IPS-20b (cell line): ENCODE results near the gene SUPT16H.
"Not testable (repeated sequence)": the region's sequence is repeated elsewhere in the genome, so short reads cannot be mapped to it uniquely, and the experiment has no call there.

Experiments used
- H3K27ac ChIP-seq: one replicate; pipeline ENCODE4 v1.5.1; 2013; ENCODE audit warnings: low read length
- H3K27me3 ChIP-seq: 2 replicates; pipeline ENCODE4 v1.6.1; 2013; ENCODE audit warnings: mild to moderate bottlenecking, low read length, inconsistent platforms; ENCODE audit not compliant: insufficient read depth
- H3K36me3 ChIP-seq: 2 replicates; pipeline ENCODE4 v1.6.1; 2013; ENCODE audit warnings: low read depth, mild to moderate bottlenecking, inconsistent platforms, low read length, moderate library complexity; ENCODE audit not compliant: insufficient read depth
- H3K4me1 ChIP-seq: 2 replicates; pipeline ENCODE4 v1.6.1; 2013; ENCODE audit warnings: mild to moderate bottlenecking, control low read depth, inconsistent platforms, low read length, moderate library complexity; ENCODE audit not compliant: insufficient read depth
- H3K4me3 ChIP-seq: 2 replicates; pipeline ENCODE4 v1.5.1; 2013; ENCODE audit warnings: mild to moderate bottlenecking, low read length, inconsistent platforms
- H3K9ac ChIP-seq: 2 replicates; pipeline ENCODE4 v1.6.1; 2013; ENCODE audit warnings: low read depth, mild to moderate bottlenecking, inconsistent platforms, low read length, moderate library complexity
- H3K9me3 ChIP-seq: 2 replicates; pipeline ENCODE4 v1.6.1; 2013; ENCODE audit warnings: mild to moderate bottlenecking, low read depth, low read length, inconsistent platforms; ENCODE audit not compliant: insufficient read depth

The SUPT16H gene

DNA sequence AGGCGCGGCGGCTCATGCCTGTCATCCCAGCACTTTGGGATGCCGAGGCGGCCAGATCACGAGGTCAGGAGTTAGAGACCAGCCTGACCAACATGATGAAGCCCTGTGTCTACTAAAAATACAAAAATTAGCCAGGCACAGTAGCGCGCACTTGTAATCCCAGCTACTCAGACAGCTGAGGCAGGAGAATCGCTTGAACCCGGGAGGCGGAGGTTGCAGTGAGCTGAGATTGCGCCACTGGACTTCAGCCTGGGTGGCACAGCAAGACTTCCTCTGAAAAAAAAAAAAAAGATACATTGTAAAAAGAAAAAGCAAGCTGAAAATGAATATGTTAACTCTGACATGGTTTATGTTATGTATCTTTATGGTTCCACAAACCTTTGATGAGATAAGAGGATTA lies 70.3 kb downstream of the SUPT16H start:
- Histone ChIP-seq H3K27ac (no peak overlapping the region), H3K9ac (no peak overlapping the region), H3K36me3 (no peaks in the 10 kb centered on the region), H3K9me3 (no peaks in the 10 kb centered on the region), H3K4me3 (no peak overlapping the region), H3K4me1 (peaks cover 5% of the 10 kb centered on the region; the same call in 1 of the 2 replicates), H3K27me3 (no peaks in the 10 kb centered on the region)

DNA sequence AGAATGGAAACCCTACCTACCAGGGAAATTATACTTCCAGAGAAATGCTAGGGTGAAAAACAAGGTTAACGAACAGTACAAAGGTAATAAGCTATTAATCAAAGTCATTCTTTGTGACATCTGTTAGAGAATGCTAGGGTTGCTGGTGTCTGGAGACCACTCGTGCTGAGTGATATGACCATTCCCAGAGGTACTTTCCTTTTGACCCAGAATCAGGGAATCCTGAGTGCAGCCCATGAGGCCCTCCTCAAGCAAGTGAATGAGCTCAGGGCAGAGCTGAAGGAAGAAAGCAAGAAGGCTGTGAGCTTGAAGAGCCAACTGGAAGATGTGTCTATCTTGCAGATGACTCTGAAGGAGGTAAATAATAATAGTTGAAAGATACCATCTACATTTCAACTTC lies 72.2 kb downstream of the SUPT16H start:
- no peaks in the 10 kb centered on the region for H3K27me3 ChIP-seq

DNA sequence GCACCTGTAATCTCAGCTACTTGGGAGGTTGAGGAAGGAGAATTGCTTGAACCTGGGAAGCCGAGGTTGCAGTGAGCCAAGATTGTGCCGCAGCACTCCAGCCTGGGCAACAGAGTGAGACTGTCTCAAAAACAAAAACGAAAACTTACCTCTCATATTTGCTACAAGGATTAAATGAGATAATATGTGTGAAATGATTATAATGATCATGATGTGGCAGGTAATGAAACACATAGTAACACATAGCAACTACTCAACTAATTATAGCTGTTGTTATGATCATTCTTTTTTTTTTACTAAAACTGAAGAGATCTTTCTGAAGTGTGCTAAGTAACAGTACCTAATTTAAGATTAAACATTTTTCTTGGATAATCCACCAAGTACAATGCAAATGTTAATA lies 73.9 kb downstream of the SUPT16H start:
- no peak overlapping the region for H3K9ac ChIP-seq
- H3K27ac ChIP-seq = no peak overlapping the region

More for the DNA sequence above, 72.2 kb downstream of the SUPT16H start:
- no peaks in the 10 kb centered on the region for H3K9me3 ChIP-seq
- H3K4me3 ChIP-seq = no peak overlapping the region
- no peak overlapping the region for H3K9ac ChIP-seq
- peaks cover 12% of the 10 kb centered on the region; the same call in 1 of the 2 replicates for H3K4me1 ChIP-seq
- no peaks in the 10 kb centered on the region for H3K36me3 ChIP-seq
- H3K27ac ChIP-seq = no peak overlapping the region

DNA sequence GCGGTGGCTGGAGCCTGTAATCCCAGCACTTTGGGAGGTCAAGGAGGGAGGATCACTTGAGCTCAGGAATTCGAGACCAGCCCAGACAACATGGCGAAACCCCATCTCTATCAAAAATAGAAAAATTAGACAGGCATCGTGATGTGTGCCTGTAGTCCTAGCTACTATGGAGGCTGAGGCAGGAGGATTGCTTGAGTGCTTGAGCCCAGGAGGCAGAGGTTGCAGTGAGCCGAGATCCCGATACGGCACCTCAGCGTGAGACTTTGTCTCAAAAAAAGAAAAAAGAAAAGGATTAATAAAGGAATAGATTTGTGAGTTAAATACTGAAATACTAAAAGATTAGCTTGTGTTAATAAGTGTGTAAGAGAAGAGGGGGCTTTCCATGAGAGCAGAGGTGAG lies 74.6 kb downstream of the SUPT16H start:
- no peaks in the 10 kb centered on the region for H3K9me3 ChIP-seq
- H3K4me3 ChIP-seq = peak overlapping the region; percentile 60; the same call in 1 of the 2 replicates

More for the DNA sequence above, 73.9 kb downstream of the SUPT16H start:
- no peaks in the 10 kb centered on the region for H3K27me3 ChIP-seq
- H3K4me1 ChIP-seq = peaks cover 12% of the 10 kb centered on the region; the same call in 1 of the 2 replicates
- no peak overlapping the region for H3K4me3 ChIP-seq
- no peaks in the 10 kb centered on the region for H3K36me3 ChIP-seq
- H3K9me3 ChIP-seq = no peaks in the 10 kb centered on the region

DNA sequence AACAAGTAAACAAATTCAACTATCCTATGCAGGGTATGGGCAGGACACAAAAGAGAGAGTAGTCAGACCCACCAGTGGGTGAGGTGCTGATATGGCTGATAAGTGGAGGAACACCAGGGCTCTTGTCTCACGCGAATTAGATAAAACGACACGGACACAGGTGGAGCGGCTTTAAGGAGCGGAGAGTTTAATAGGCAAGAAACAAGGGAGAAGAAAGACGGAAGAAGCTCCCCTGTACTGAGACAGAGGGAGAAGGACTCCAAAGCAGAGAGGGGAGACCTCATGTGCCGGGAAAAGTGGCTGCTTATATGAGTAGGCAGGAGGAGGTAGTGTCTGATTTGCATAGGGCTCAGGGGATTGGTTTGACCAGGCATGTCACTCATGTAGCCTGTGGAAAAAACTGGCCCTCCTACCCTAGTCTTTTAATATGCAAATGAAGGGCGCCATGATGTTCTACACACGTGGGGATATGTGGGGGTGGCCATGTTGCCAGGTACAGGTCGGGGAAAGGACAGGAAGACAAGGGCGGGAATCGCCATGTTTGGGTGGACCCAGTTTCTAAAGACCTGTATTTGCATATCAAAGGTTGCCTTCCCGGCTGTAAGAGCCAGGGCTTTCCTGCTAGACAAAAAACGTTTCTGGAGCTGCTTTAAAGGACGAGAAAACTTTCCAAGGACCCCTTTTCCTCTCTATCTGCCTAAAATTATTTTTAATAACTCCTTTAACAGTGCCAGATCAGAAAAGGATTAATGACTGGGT lies 75.2 kb downstream of the SUPT16H start:
- peak overlapping the region; percentile 98 for H3K27ac ChIP-seq
- H3K4me1 ChIP-seq = peaks cover 12% of the 10 kb centered on the region; the same call in 1 of the 2 replicates
- no peaks in the 10 kb centered on the region for H3K36me3 ChIP-seq
- H3K27me3 ChIP-seq = no peaks in the 10 kb centered on the region
- H3K4me3 ChIP-seq = peak overlapping the region; percentile 75
- H3K9ac ChIP-seq = peak overlapping the region; percentile 93
- H3K9me3 ChIP-seq = no peaks in the 10 kb centered on the region

More for the DNA sequence above, 74.6 kb downstream of the SUPT16H start:
- H3K27me3 ChIP-seq = no peaks in the 10 kb centered on the region
- H3K4me1 ChIP-seq = peaks cover 12% of the 10 kb centered on the region; the same call in 1 of the 2 replicates
- H3K36me3 ChIP-seq = no peaks in the 10 kb centered on the region
- peak overlapping the region; percentile 91 for H3K9ac ChIP-seq
- peak overlapping the region; percentile 98 for H3K27ac ChIP-seq

DNA sequence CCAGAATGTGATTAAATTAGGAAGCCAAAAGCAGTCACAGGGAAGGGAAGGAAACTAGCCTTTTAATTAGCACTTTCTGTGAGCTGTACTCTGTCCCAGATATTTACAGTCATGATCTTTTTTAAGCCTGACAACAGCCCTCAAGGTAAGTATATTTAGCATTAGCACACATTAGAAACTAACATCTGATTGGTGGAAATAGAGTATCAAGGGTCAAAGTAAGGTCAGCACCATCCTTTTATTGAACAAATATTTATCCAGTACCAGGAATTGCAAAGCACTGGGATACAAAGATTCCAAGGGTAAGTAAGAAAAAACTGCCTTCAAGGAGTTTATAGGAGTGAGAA lies 75.7 kb downstream of the SUPT16H start:
- Histone ChIP-seq H3K36me3 (no peaks in the 10 kb centered on the region), H3K9ac (peak overlapping the region; percentile 93), H3K9me3 (no peaks in the 10 kb centered on the region), H3K27ac (peak overlapping the region; percentile 97), H3K27me3 (no peaks in the 10 kb centered on the region), H3K4me1 (peaks cover 12% of the 10 kb centered on the region; the same call in 1 of the 2 replicates), H3K4me3 (peak overlapping the region; percentile 75)

DNA sequence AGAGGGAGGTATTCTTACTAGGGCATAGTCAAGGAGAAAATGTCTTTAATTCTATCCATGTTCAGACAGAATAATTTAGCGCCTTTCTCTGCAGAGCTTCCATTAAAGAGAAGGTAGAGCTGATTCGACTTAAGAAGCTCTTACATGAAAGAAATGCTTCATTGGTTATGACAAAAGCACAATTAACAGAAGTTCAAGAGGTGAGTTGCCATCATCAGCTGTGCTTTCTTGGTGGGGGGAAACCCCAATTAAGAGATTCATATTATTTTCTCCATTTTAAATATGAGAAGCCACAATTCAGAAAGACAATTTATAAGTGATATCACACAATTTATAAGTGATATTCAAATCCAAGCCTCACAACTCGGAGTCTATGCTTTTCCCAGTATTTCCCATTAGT lies 76.2 kb downstream of the SUPT16H start:
- H3K4me1 ChIP-seq = peaks cover 12% of the 10 kb centered on the region; the same call in 1 of the 2 replicates
- no peaks in the 10 kb centered on the region for H3K27me3 ChIP-seq
- H3K27ac ChIP-seq = peak overlapping the region; percentile 97
- peak overlapping the region; percentile 93; the same call in 1 of the 2 replicates for H3K9ac ChIP-seq
- H3K4me3 ChIP-seq = peak overlapping the region; percentile 75; the same call in 1 of the 2 replicates
- no peaks in the 10 kb centered on the region for H3K9me3 ChIP-seq
- H3K36me3 ChIP-seq = no peaks in the 10 kb centered on the region

DNA sequence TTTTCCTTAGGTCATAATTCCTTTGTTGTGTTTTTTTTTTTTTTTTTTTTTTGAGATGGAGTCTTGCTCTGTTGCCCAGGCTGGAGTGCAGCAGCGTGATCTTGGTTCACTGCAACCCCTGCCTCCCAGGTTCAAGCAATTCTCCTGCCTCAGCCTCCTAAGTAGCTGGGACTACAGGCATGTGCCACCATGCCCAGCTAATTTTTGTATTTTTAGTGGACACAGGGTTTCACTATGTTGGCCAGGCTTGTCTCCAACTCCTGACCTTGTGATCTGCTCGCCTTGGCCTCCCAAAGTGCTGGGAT lies 81.0 kb downstream of the SUPT16H start:
- H3K27ac ChIP-seq, H3K36me3 ChIP-seq, H3K4me1 ChIP-seq, H3K9ac ChIP-seq, H3K4me3 ChIP-seq, H3K9me3 ChIP-seq: not testable (repeated sequence)
- peaks cover 11% of the 10 kb centered on the region for H3K27me3 ChIP-seq

DNA sequence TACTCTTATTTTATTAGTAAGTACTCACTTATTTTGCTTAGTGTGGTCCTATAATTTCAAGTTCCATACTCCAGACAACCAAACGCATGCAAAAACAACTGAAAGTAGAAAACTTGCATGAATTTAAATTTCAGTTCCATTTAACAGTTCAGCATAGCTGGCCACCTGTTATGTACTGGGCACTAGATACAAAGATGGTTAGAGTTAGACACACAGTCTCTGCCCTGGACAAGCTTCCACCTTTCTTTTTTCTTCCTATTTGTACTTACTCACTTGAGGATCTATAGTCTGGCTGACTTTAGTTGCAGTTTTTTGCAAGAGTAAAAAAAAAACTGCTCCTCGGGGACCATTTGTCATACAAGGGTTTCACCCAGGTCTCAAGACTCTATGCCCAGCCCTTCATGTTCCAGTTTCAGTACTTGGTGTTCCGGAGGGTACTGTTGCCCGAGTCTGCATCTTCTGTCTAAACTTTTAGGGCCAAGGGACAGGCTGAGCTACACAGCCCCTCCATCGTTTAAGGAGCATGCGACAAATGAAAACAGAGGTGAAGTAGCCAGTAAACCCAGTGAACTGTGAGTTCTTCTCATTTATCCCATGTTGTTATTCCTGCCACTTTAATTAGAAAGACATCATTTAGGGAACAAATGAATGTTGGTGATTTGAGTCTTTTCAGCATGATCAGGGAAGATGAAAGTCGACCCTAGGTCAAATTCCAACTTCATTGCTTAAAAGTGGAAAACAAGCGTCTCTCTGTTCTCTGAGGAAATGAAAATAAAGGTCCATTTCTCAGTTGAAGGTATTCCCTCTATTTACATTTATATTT lies 81.6 kb downstream of the SUPT16H start:
- H3K9me3 ChIP-seq = no peaks in the 10 kb centered on the region
- no peak overlapping the region for H3K27ac ChIP-seq
- no peaks in the 10 kb centered on the region for H3K36me3 ChIP-seq
- no peak overlapping the region for H3K4me3 ChIP-seq
- peaks cover 11% of the 10 kb centered on the region for H3K27me3 ChIP-seq
- H3K9ac ChIP-seq = no peak overlapping the region
- H3K4me1 ChIP-seq = no peaks in the 10 kb centered on the region; the same call in 1 of the 2 replicates
